ENCODE results near the gene CD52.

The CD52 gene

DNA sequence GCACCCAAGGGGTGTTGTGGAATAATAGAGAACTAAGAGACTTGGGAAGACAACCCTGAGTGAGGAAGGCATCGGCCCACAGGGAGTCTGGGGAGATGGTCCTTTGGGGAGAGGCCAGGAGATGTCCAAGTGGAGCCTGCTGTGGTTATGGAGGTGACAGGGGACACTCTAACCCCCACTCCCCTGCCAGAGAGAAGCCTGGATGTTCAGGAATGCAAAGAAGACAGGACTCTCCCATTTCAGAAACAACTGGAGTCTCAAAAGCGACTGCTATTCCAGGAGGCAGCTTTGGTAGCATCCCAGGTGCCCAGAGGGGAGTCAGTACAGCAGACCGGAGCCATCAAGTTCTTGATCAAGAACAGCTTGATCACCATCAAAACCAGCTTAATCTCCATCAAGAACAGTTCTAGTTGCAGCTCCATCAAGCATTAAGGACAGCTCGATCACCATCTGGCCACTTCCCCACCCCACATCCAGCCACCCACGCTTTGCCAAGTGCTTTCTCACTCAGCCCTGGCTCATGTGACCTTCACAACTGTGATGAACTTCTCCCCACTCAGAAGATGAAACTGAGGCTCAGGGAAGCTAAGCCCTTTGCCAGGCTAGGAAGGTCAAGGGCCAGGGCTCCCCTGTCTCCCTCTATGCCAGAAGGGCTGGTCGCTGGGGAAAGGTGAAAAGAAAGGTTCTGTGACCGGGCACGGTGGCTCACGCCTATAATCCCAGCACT is 743 bp downstream of the CD52 start:
- no peaks in the 10 kb centered on the region for H3K4me1 ChIP-seq (ENCODE audit: control insufficient read depth, insufficient read depth, low read length)
- CTCF ChIA-PET = interaction anchor here (0.6 to 11.1 kb wide), 13 partner anchors 7 to 520 kb away, joined by 3 to 203 read pairs (median 4); partner anchors contain the start of gene CATSPER4

DNA sequence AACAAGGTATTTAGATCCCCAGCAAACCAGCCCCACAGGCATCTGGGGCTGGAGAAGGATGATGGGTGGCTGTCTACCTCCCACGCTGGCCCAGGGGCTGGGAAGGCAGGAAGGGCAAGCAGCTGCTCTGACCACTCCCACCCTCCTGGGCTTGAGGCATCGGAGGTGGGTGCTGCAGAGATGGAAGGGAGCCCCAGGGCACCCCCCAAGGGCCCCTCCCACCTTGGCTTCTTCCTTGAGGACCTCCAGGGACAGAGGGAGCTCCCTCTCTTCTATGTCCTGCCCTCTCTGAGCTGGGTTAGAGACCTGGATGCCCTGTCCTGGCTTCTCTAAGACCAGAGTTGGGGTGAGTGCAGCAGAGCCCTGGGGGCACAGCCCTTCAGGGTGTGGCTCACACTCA is 3.1 kb downstream of the CD52 start:
- Histone ChIP-seq H3K36me3 (ENCODE audit: control insufficient read depth in 2 of 2, insufficient read depth in 1 of 2, low read length in 2 of 2) (peaks cover 0 to 34% of the 10 kb centered on the region in 2 experiments; a peak in 2 of 3 replicates), H3K4me1 (ENCODE audit: control insufficient read depth, insufficient read depth, low read length) (no peaks in the 10 kb centered on the region), H3K9me3 (ENCODE audit: control insufficient read depth, insufficient read depth, low read depth, low read length) (no peaks in the 10 kb centered on the region), H3K4me3 (ENCODE audit: low read depth, low read length) (no peak overlapping the region), H3K27ac (ENCODE audit: extremely low read depth, low read depth, low read length) (no peak overlapping the region)
- no peak for TF ChIP-seq ZNF184 (tag by site-specific recombination; IDR thresholded peaks at IDR 0.05)
- 0 out of 2 replicates have a peak, but pooled peaks have one; percentile 2 for TF ChIP-seq ZFHX2 (tag by site-specific recombination; conservative IDR thresholded peaks at IDR 0.05)
- TF ChIP-seq EGR2 (tag by site-specific recombination; IDR thresholded peaks at IDR 0.05; ENCODE audit: low read depth) = 0 out of 2 replicates have a peak, but pooled peaks have one; percentile 14
- TF ChIP-seq ZNF366 (tag by site-specific recombination; conservative IDR thresholded peaks at IDR 0.05) = no peak
- no peak for TF ChIP-seq ZNF701 (tag by site-specific recombination; IDR thresholded peaks at IDR 0.05)
- ChIA-PET POLR2A (interaction anchor here (2.5 to 3.0 kb wide), 2 partner anchors 36 to 41 kb away, joined by 6 to 10 read pairs; partner anchors contain the start of gene SH3BGRL3), CTCF (interaction anchor here (0.6 to 11.1 kb wide), 24 partner anchors 9 to 1091 kb away, joined by 3 to 203 read pairs (median 5); partner anchors contain the start of genes CATSPER4, CEP85 and SH3BGRL3)

More for the DNA sequence above, 743 bp downstream of the CD52 start:
- Histone ChIP-seq H3K9me3 (ENCODE audit: control insufficient read depth, insufficient read depth, low read depth, low read length) (no peaks in the 10 kb centered on the region), H3K36me3 (ENCODE audit: control insufficient read depth in 2 of 2, insufficient read depth in 1 of 2, low read length in 2 of 2) (peaks cover 0 to 15% of the 10 kb centered on the region in 2 experiments; a peak in 2 of 3 replicates), H3K4me3 (ENCODE audit: low read depth, low read length) (no peak overlapping the region), H3K27ac (ENCODE audit: extremely low read depth, low read depth, low read length) (no peak overlapping the region)
- TF ChIP-seq ZNF707 (tag by site-specific recombination; IDR thresholded peaks at IDR 0.05) = no peak
- TF ChIP-seq, protein P1, sequence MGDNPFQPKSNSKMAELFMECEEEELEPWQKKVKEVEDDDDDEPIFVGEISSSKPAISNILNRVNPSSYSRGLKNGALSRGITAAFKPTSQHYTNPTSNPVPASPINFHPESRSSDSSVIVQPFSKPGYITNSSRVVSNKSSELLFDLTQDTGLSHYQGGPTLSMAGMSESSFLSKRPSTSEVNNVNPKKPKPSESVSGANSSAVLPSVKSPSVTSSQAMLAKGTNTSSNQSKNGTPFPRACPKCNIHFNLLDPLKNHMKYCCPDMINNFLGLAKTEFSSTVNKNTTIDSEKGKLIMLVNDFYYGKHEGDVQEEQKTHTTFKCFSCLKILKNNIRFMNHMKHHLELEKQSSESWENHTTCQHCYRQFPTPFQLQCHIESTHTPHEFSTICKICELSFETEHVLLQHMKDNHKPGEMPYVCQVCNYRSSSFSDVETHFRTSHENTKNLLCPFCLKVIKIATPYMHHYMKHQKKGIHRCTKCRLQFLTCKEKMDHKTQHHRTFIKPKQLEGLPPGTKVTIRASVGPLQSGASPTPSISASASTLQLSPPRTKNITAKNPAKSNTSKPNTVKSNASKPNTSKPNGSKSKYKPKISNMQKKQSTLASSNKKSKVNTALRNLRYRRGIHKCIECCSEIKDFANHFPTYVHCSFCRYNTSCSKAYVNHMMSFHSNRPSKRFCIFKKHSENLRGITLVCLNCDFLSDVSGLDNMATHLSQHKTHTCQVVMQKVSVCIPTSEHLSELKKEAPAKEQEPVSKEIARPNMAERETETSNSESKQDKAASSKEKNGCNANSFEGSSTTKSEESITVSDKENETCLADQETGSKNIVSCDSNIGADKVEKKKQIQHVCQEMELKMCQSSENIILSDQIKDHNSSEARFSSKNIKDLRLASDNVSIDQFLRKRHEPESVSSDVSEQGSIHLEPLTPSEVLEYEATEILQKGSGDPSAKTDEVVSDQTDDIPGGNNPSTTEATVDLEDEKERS (tag by site-specific recombination; IDR thresholded peaks at IDR 0.05) = no peak
- TF ChIP-seq EGR2 (tag by site-specific recombination; IDR thresholded peaks at IDR 0.05; ENCODE audit: low read depth) = peak; percentile 62
- TF ChIP-seq ZFHX2 (tag by site-specific recombination; conservative IDR thresholded peaks at IDR 0.05) = peak; percentile 70
- POLR2A ChIA-PET = interaction anchor here (1.2 to 1.7 kb wide), 2 partner anchors 34 to 39 kb away, joined by 3 to 4 read pairs; partner anchors contain the start of gene SH3BGRL3

- H3K4me1 ChIP-seq (ENCODE audit: control insufficient read depth, insufficient read depth, low read length) = no peaks in the 10 kb centered on the region
- H3K27ac ChIP-seq (ENCODE audit: extremely low read depth, low read depth, low read length) = no peak overlapping the region
- H3K36me3 ChIP-seq (ENCODE audit: control insufficient read depth in 2 of 2, insufficient read depth in 1 of 2, low read length in 2 of 2) = peaks cover 0 to 34% of the 10 kb centered on the region in 2 experiments; a peak in 2 of 3 replicates
- POLR2A ChIA-PET = interaction anchor here (0.6 to 3.0 kb wide), 3 partner anchors 14 to 42 kb away, joined by 3 to 10 read pairs (median 6); partner anchors contain the start of gene SH3BGRL3
- CTCF ChIA-PET = interaction anchor here (0.5 to 11.1 kb wide), 52 partner anchors 8 to 1734 kb away, joined by 3 to 203 read pairs (median 4); partner anchors contain the start of genes CATSPER4, CEP85, CRYBG2 and DHDDS
- no peak overlapping the region for H3K4me3 ChIP-seq (ENCODE audit: low read depth, low read length)
- no peaks in the 10 kb centered on the region for H3K9me3 ChIP-seq (ENCODE audit: control insufficient read depth, insufficient read depth, low read depth, low read length)
- TF ChIP-seq PATZ1 (tag by site-specific recombination; IDR thresholded peaks at IDR 0.05) (0 out of 2 replicates have a peak, but pooled peaks have one; percentile 32), ZBTB44 (tag by site-specific recombination; IDR thresholded peaks at IDR 0.05) (no peak), ZNF280C (tag by site-specific recombination; IDR thresholded peaks at IDR 0.05) (no peak), ZNF514 (tag by site-specific recombination; IDR thresholded peaks at IDR 0.05) (no peak), ZFP69B (tag by site-specific recombination; IDR thresholded peaks at IDR 0.05) (peak; percentile 77)
- TF ChIP-seq, protein P2, sequence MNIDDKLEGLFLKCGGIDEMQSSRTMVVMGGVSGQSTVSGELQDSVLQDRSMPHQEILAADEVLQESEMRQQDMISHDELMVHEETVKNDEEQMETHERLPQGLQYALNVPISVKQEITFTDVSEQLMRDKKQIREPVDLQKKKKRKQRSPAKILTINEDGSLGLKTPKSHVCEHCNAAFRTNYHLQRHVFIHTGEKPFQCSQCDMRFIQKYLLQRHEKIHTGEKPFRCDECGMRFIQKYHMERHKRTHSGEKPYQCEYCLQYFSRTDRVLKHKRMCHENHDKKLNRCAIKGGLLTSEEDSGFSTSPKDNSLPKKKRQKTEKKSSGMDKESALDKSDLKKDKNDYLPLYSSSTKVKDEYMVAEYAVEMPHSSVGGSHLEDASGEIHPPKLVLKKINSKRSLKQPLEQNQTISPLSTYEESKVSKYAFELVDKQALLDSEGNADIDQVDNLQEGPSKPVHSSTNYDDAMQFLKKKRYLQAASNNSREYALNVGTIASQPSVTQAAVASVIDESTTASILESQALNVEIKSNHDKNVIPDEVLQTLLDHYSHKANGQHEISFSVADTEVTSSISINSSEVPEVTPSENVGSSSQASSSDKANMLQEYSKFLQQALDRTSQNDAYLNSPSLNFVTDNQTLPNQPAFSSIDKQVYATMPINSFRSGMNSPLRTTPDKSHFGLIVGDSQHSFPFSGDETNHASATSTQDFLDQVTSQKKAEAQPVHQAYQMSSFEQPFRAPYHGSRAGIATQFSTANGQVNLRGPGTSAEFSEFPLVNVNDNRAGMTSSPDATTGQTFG (tag by site-specific recombination; IDR thresholded peaks at IDR 0.05; ENCODE audit: borderline replicate concordance) = no peak
Observed at GRCh38 chr1:26321315-26322041, 3.7 kb downstream of the CD52 start.

All from HEK293 (cell line).